ENCODE data around the gene PIH1D1.

Gene PIH1D1

GRCh38 chr19:49415102-49415809 is 36.4 kb downstream of the PIH1D1 start:
- no peak for DNase-seq

- no peak for DNase-seq
Measured at GRCh38 chr19:49414256-49414655, 37.4 kb downstream of the PIH1D1 start.

DNA sequence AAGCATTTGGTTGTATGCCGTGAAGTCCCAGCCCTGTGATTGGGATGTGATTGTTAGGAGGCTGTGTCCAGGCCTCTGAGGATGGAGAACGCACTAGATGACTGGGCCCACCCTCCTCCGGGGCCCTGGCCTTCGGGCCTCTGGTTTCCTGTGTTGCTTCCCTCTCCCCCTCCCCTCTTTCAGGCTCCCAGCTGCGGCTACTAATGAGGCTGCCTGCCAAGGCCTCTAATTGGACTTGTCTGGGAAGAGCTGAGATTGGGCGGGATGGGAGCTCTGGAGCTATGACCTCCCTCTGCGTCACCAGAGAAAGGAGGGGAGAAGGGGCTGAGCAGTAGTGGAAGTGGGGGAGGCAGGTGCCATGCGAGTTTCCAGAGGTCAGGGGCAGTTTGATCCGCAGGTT is 38.3 kb downstream of the PIH1D1 start:
- DNase-seq, result no peak

- DNase-seq, result no peak
Measured at GRCh38 chr19:49411681-49412326, 39.8 kb downstream of the PIH1D1 start.

- DNase-seq, result no peak
Measured at GRCh38 chr19:49409441-49410029, 42.1 kb downstream of the PIH1D1 start.

DNA sequence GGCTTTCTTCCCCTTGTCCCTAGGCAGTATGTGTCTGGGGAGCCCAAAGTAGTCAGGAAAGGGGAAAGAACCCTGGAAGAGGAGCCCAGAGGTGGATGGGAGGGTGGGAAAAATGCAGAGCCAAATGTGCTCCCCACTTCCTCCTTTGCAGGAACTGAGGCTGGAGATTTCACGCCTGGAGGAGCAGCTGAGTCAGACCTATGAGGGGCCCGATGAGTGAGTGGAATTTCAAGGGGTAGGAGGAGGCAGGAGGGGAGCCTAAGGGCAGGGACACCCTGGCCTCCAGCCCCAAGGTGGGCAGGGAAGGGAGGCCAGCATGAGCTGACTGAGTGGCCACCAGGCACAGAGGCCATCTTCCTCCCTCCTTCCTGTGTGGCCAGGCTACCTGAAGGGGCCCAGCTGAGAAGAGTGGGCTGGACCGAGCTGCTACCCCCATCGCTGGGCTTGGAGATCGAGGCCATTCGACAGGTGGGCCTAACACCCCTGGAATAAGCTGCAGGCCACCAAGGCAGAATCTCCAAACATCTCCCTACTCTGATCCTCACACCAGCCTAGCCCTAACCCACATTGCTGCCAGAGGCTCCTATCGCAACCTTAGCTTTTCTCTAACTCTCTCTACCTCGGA is 42.7 kb downstream of the PIH1D1 start:
- no peak for DNase-seq

DNA sequence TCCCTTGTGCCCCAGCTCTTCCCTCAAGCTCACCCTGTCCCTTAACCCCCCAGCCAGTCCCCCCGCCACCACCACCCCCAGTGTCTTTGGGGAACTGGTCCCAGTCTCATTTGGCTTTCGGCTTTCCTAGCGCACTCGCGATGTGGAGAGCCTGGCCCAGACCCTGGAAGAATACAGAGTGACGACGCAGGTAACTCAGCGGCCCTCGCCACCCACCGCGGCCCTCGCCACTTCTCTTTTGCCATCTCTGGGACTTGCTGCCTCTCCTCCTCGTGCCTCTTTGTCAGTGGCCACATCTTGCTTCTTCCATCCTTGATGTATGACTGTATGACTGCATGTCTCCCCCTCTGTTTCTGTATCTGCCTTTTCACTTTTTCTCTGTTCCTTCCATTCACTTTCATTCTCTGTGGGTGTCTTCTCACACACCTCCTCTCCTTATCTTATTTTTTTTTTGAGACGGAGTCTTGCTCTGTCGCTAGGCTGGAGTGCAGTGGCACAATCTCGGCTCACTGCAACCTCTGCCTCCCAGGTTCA is 44.1 kb downstream of the PIH1D1 start:
- DNase-seq, result no peak

DNA sequence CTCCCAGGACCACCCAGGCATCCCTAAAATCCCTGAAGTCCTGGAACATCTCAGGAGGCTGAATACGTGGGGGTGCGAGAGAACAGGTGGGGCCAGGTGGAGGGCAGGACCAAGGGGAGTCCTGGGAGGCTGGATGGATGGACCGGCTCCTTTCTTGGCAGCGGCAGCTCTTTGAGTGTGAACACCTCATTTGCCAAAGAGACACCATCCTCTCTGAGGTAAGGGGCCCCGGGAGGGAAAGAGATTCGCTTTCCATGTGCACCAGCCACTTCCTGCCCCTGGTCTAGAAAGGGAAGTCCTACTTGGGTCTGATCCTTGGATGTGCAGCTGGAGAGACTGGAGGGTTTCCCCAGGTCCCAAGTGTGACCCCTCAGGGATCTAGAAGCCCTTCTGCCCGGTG is 44.5 kb downstream of the PIH1D1 start:
- DNase-seq, result no peak

DNA sequence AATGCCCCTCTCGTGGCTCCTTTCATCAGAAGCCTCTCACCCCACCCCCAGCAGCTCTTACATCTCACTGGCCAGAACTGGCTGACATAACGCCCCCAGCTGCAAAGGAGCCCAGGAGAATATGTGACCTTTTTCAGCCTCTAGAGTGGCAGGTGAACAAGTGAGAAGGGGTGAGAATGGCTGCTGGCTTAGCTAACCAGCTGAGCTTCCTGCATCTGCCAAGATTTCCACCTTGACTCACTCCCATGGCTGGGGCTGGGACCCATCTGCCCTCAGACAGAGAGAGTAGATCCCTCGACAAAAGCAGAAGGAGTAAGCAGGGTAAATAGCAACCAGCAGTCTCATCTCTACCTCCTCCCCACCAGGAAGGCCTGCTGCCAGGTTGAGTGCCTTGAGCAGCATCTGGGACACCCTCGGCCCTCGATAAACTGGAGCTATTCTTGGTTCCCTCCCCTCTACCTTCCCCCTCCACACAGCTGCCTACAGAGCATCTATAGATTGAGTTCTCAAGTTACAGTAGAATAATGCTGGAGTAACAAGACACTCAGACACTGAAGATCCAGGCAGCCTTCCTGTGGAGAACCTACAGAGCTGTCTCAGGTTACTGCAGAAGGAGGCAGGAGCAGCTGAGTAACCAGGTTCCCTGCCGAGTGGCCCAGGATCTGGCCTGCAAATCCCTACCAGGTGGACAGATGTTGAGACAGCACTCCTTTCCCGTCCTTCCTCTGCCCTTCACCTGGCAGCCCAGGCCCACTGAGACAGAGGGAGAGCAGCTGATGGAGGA is 48.0 kb downstream of the PIH1D1 start:
- DNase-seq, result no peak

- DNase-seq, result no peak
Measured at GRCh38 chr19:49400029-49400428, 51.6 kb downstream of the PIH1D1 start.

DNA sequence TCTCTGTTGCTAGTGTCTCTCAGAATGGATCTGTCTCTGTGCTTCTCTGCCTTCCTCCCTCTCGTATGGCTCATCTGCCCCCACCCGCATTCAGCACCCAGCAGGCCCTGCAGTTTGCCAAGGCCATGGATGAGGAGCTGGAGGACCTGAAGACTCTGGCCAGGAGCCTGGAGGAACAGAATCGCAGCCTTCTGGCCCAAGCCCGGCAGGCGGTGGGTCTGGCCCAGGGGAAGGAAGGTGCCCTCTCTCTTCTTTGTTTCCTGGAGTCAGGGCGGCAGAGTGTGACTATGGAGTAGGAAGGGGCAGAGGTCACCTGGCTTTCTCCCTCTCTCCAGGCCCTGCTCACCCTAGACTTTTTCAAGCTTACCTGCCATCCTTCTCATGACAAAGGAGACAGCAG is 52.7 kb downstream of the PIH1D1 start:
- no peak for DNase-seq

GRCh38 chr19:49398001-49398615 is 53.5 kb downstream of the PIH1D1 start:
- no peak for DNase-seq

DNA sequence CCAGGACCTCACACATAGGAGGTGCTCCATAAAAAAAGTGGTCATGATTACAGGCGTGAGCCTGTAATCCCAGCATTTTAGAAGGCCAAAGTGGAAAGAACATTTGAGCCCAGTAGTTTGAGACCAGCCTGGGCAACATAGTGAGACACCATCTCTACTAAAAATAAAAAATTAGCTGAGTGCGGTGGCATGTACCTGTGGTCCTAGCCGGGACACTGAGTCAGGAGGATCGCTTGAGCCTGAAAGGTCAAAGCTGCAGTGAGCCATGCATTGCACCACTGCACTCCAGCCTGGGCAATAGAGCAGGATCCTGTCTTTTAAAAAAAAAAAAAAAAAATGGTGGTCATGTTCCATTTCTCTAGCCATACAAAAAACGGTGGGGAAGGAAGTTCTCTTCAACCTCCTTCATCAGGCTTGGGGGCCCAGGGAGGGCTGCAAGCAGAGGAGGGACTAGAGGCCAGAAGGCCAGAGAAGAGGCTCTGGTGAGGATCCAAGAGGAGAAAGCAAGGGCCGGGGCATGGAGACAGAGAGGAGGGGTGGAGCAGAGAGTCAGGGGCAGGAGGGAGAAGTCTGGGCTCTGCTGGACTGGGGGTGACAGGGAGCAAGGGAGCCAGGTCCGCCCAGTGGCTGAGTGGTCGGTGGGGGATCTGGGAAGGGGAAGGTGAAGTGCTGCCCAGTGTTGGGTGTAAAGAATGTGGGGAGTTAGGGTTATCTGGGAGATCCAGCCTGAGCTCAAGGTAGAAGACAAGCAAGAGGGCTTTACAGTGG is 54.7 kb downstream of the PIH1D1 start:
- DNase-seq, result no peak

All from activated CD8-positive, alpha-beta memory T cell treated with anti-CD3 and anti-CD28 coated beads, Interleukin-2, amount 50 U/mL, for 4 hours (primary cell).